Neural progenitor cell (in vitro differentiated cells): Measurements from ENCODE around the gene TNN. TPM values are rescaled to one million over a fixed set of nuclear protein-coding genes. Genes with fewer than 3 reads are reported as not detected.

Source experiments
- DNase-seq: peaks from one replicate; pipeline ENCODE4 v3.0.0-alpha.2; 2016; ENCODE audit warnings: low spot score
- H2AFZ ChIP-seq: fragments of 200-600 bp; sonication (generic); replicated peaks from 2 replicates; pipeline ENCODE4 v1.6.1; 2016; ENCODE audit warnings: antibody characterized with exemption
- H3F3A ChIP-seq: fragments of 200-600 bp; sonication (generic); 2 replicates; pipeline ENCODE4 v1.6.1; 2016; ENCODE audit warnings: antibody characterized with exemption, low read depth
- H3K27ac ChIP-seq: fragments of 200-600 bp; sonication (generic); 2 replicates; pipeline ENCODE4 v1.5.1; 2016; ENCODE audit warnings: mild to moderate bottlenecking
- H3K27me3 ChIP-seq: fragments of 200-600 bp; sonication (generic); 2 replicates; pipeline ENCODE4 v1.6.1; 2016; ENCODE audit warnings: mild to moderate bottlenecking, moderate library complexity
- H3K36me3 ChIP-seq: fragments of 200-600 bp; sonication (generic); 2 replicates; pipeline ENCODE4 v1.5.1; 2016
- H3K4me1 ChIP-seq: fragments of 200-600 bp; sonication (generic); 2 replicates; pipeline ENCODE4 v1.6.1; 2016; ENCODE audit warnings: mixed run types
- H3K4me2 ChIP-seq: fragments of 200-600 bp; sonication (generic); 2 replicates; pipeline ENCODE4 v1.6.1; 2016
- H3K4me3 ChIP-seq: fragments of 200-600 bp; sonication (generic); 2 replicates; pipeline ENCODE4 v1.5.1; 2016
- H3K79me2 ChIP-seq: fragments of 200-600 bp; sonication (generic); 2 replicates; pipeline ENCODE4 v1.6.1; 2016; ENCODE audit warnings: low read depth
- H3K9ac ChIP-seq: fragments of 200-600 bp; sonication (generic); 2 replicates; pipeline ENCODE4 v1.6.1; 2016
- H3K9me3 ChIP-seq: fragments of 200-600 bp; sonication (generic); 2 replicates; pipeline ENCODE4 v1.5.1; 2016; ENCODE audit warnings: low read depth
- H4K20me1 ChIP-seq: fragments of 200-600 bp; sonication (generic); 2 replicates; pipeline ENCODE4 v1.6.1; 2016; ENCODE audit warnings: low read depth
- H3K27ac Mint-ChIP-seq: 3 replicates; pipeline ENCODE4 v1.8.0; 2021; ENCODE audit warnings: mixed read lengths
- H3K27me3 Mint-ChIP-seq: 2 replicates; pipeline ENCODE4 v1.8.0; 2022; ENCODE audit warnings: low read depth, mild to moderate bottlenecking, inconsistent platforms, moderate library complexity, mixed read lengths; ENCODE audit not compliant: insufficient read depth
- H3K36me3 Mint-ChIP-seq: 3 replicates; pipeline ENCODE4 v1.8.0; 2021; ENCODE audit warnings: mixed read lengths
- H3K4me1 Mint-ChIP-seq: 3 replicates; pipeline ENCODE4 v1.8.0; 2021; ENCODE audit warnings: mixed read lengths
- H3K4me3 Mint-ChIP-seq: 3 replicates; pipeline ENCODE4 v1.8.0; 2021; ENCODE audit warnings: mild to moderate bottlenecking, moderate library complexity, mixed read lengths
- H3K9me3 Mint-ChIP-seq: 3 replicates; pipeline ENCODE4 v1.8.0; 2020; ENCODE audit warnings: mixed read lengths
- EZH2 ChIP-seq: fragments of 200-600 bp; sonication (generic); IDR thresholded peaks from 2 replicates; pipeline ENCODE4 v1.6.1; 2017; ENCODE audit warnings: antibody characterized with exemption, mild to moderate bottlenecking, moderate library complexity
- EZH2phosphoT487 ChIP-seq: fragments of 200-600 bp; sonication (generic); IDR thresholded peaks from 2 replicates; pipeline ENCODE4 v1.6.1; 2017; ENCODE audit warnings: antibody characterized with exemption
- total RNA-seq: library from RNA; depleted of rRNA; stranded (reverse); fragments of >200 nt; gene quantifications from 2 replicates; pipeline ENCODE4 v1.2.3, GENCODE V29; 2015; ENCODE audit warnings: low replicate concordance
- TF ChIP-seq, protein P1 (sequence below): fragments of 200-600 bp; sonication (generic); IDR thresholded peaks from 2 replicates; pipeline ENCODE4 v1.5.1; 2017; ENCODE audit warnings: antibody characterized with exemption, mild to moderate bottlenecking

TNN gene
- total RNA-seq, 1 donor from 2014 or later = not detected

DNA sequence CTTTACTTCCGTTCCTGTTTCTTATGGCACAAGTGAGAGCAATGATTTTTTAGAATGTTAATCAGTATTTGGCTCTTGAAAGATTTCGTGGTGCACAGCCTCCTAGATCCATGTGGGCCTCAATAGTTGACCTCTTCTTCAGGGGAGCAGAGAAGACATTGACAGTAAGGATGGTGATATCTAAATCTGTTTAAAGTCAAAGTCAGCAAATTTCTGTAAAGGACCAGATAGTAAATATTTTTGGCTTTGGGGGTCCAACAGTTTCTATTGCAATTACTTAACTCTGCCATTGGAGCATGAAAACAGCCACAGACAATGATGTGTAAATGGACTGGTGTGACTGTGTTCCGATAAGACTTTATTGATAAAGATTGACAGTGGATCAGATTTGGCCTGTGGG lies 27.4 kb downstream of the TNN start:
- Mint-ChIP-seq H3K27me3 (peaks cover 7% of the 10 kb centered on the region), H3K9me3 (no peaks in the 10 kb centered on the region), H3K36me3 (no peaks in the 10 kb centered on the region), H3K4me1 (no peaks in the 10 kb centered on the region), H3K4me3 (no peak overlapping the region), H3K27ac (no peak overlapping the region)
- Histone ChIP-seq H3K4me2 (no peak overlapping the region), H4K20me1 (no peaks in the 10 kb centered on the region), H3K4me3 (no peak overlapping the region), H3K27me3 (no peaks in the 10 kb centered on the region), H3K36me3 (no peaks in the 10 kb centered on the region), H3K27ac (no peak overlapping the region), H3K9ac (no peak overlapping the region), H3F3A (no peaks in the 10 kb centered on the region), H3K4me1 (peaks cover 6% of the 10 kb centered on the region), H3K9me3 (no peaks in the 10 kb centered on the region), H3K79me2 (no peaks in the 10 kb centered on the region), H2AFZ (no peak overlapping the region)
- no peak for DNase-seq
- TF ChIP-seq EZH2phosphoT487 = no peak
- TF ChIP-seq, protein P1, sequence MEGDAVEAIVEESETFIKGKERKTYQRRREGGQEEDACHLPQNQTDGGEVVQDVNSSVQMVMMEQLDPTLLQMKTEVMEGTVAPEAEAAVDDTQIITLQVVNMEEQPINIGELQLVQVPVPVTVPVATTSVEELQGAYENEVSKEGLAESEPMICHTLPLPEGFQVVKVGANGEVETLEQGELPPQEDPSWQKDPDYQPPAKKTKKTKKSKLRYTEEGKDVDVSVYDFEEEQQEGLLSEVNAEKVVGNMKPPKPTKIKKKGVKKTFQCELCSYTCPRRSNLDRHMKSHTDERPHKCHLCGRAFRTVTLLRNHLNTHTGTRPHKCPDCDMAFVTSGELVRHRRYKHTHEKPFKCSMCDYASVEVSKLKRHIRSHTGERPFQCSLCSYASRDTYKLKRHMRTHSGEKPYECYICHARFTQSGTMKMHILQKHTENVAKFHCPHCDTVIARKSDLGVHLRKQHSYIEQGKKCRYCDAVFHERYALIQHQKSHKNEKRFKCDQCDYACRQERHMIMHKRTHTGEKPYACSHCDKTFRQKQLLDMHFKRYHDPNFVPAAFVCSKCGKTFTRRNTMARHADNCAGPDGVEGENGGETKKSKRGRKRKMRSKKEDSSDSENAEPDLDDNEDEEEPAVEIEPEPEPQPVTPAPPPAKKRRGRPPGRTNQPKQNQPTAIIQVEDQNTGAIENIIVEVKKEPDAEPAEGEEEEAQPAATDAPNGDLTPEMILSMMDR = no peak
- TF ChIP-seq EZH2 = no peak

GRCh38 chr1:175095978-175096607 lies 28.5 kb downstream of the TNN start:
- Histone ChIP-seq H3K27ac (no peak overlapping the region), H3K36me3 (no peaks in the 10 kb centered on the region), H2AFZ (no peak overlapping the region), H3K4me2 (no peak overlapping the region), H3F3A (no peaks in the 10 kb centered on the region), H3K4me1 (peaks cover 6% of the 10 kb centered on the region), H3K4me3 (no peak overlapping the region), H3K27me3 (no peaks in the 10 kb centered on the region), H3K9ac (no peak overlapping the region), H4K20me1 (no peaks in the 10 kb centered on the region), H3K79me2 (no peaks in the 10 kb centered on the region), H3K9me3 (no peaks in the 10 kb centered on the region)
- Mint-ChIP-seq H3K4me1 (no peaks in the 10 kb centered on the region), H3K27ac (no peak overlapping the region), H3K36me3 (no peaks in the 10 kb centered on the region), H3K27me3 (peaks cover 7% of the 10 kb centered on the region), H3K9me3 (no peaks in the 10 kb centered on the region), H3K4me3 (no peak overlapping the region)
- DNase-seq = no peak
- TF ChIP-seq, protein P1 = no peak
- TF ChIP-seq EZH2 = no peak
- no peak for TF ChIP-seq EZH2phosphoT487

- H3K9ac ChIP-seq = no peak overlapping the region
Observed at GRCh38 chr1:175097361-175097760, 29.7 kb downstream of the TNN start.

More at GRCh38 chr1:175097361-175097760, 29.7 kb downstream of the TNN start:
- no peak overlapping the region for H3K4me2 ChIP-seq
- no peaks in the 10 kb centered on the region for H3K36me3 ChIP-seq
- H3K27me3 ChIP-seq = no peaks in the 10 kb centered on the region
- Mint-ChIP-seq H3K27ac (no peak overlapping the region), H3K9me3 (no peaks in the 10 kb centered on the region), H3K36me3 (no peaks in the 10 kb centered on the region), H3K4me1 (no peaks in the 10 kb centered on the region), H3K27me3 (peaks cover 6% of the 10 kb centered on the region), H3K4me3 (no peak overlapping the region)
- H3K4me3 ChIP-seq = no peak overlapping the region
- no peak for DNase-seq
- TF ChIP-seq, protein P1 = no peak
- TF ChIP-seq EZH2 (no peak), EZH2phosphoT487 (no peak)
- no peaks in the 10 kb centered on the region for H3F3A ChIP-seq
- H2AFZ ChIP-seq = no peak overlapping the region
- no peaks in the 10 kb centered on the region for H4K20me1 ChIP-seq
- H3K9me3 ChIP-seq = no peaks in the 10 kb centered on the region
- no peaks in the 10 kb centered on the region for H3K79me2 ChIP-seq
- no peak overlapping the region for H3K27ac ChIP-seq
- peaks cover 6% of the 10 kb centered on the region for H3K4me1 ChIP-seq
